Naive B cell (primary cell): ENCODE data around the gene B4GALNT3. TPM values are rescaled to one million over a fixed set of nuclear protein-coding genes. Genes with fewer than 3 reads are reported as not detected.

ENCODE experiments used
- ATAC-seq, 2 donors: fragments of 150-1000 bp; cut with Tn5 transposase; 2 replicates each; pipeline ENCODE4 v1.10.0; 2021; ENCODE audit warnings: low read depth in 2 of 2, mild to moderate bottlenecking in 2 of 2, moderate library complexity in 2 of 2
- DNase-seq: peaks from one replicate; pipeline ENCODE4 v3.0.0; 2022
- H3K27ac Mint-ChIP-seq, 6 donors: one replicate each; pipeline ENCODE4 v1.8.0; 2020 to 2022; ENCODE audit warnings: mild to moderate bottlenecking in 6 of 6, mixed read lengths in 6 of 6, moderate library complexity in 5 of 6, inconsistent platforms in 2 of 6
- H3K27me3 Mint-ChIP-seq, 3 donors: one replicate each; pipeline ENCODE4 v1.8.0; 2021 to 2022; ENCODE audit warnings: mixed read lengths in 3 of 3, mild to moderate bottlenecking in 1 of 3
- H3K36me3 Mint-ChIP-seq, 2 donors: one replicate each; pipeline ENCODE4 v1.8.0; 2020 to 2022; ENCODE audit warnings: mixed read lengths in 2 of 2, inconsistent platforms in 1 of 2, mild to moderate bottlenecking in 1 of 2
- H3K4me1 Mint-ChIP-seq, 3 donors: one replicate each; pipeline ENCODE4 v1.8.0; 2020 to 2022; ENCODE audit warnings: mixed read lengths in 3 of 3, inconsistent platforms in 1 of 3, mild to moderate bottlenecking in 1 of 3, moderate library complexity in 1 of 3
- H3K4me3 Mint-ChIP-seq, 8 donors: one replicate each; pipeline ENCODE4 v1.8.0; 2020 to 2022; ENCODE audit warnings: mild to moderate bottlenecking in 8 of 8, mixed read lengths in 8 of 8, moderate library complexity in 8 of 8, inconsistent platforms in 2 of 8
- H3K9me3 Mint-ChIP-seq, 7 donors: one replicate each; pipeline ENCODE4 v1.8.0; 2020 to 2022; ENCODE audit warnings: mixed read lengths in 7 of 7, mild to moderate bottlenecking in 5 of 7, inconsistent platforms in 2 of 7, moderate library complexity in 1 of 7
- polyA plus RNA-seq, 6 donors: library from polyadenylated mRNA; unstranded; fragments of 300-500 nt; fragmentation: Illumina TruSeq; gene quantifications; one replicate each; pipeline ENCODE4 v1.2.3, GENCODE V29; 2021; ENCODE audit warnings: low read depth in 6 of 6

Gene B4GALNT3
- polyA plus RNA-seq, 6 donors from 2014 or later, result 0.05 to 0.35 (median 0.29) TPM; not detected in 3

DNA sequence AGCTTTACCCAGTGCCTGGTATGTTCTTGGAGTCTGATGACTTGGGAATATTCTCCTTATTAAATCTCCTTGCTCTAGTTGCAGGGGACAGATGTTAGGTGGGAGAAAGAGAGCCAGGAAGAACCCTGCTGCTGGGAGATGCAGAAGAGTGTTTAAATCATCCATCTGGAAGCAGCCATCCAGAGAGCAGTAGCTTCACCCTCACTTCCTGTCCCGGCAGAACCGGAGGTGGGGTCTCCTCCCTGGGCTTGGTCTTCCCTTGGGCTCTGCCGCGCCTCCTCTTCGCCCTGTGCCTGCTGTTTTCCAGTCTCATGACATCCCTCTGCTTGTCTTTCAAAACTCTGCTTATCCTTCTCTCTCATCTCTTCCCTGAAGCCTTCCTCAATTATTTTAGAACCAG lies 15.5 kb downstream of the B4GALNT3 start:
- Mint-ChIP-seq H3K4me3 (no peak overlapping the region), H3K4me1 (peaks cover 0 to 8% (median 0%) of the 10 kb centered on the region in 3 donors), H3K36me3 (peaks cover 0 to 5% of the 10 kb centered on the region in 2 donors), H3K27ac (peak overlapping the region in 1 of 6 donors; percentile 86), H3K27me3 (peaks cover 24 to 66% (median 54%) of the 10 kb centered on the region in 3 donors), H3K9me3 (no peaks in the 10 kb centered on the region)
- DNase-seq (no peak), ATAC-seq (no peak)

DNA sequence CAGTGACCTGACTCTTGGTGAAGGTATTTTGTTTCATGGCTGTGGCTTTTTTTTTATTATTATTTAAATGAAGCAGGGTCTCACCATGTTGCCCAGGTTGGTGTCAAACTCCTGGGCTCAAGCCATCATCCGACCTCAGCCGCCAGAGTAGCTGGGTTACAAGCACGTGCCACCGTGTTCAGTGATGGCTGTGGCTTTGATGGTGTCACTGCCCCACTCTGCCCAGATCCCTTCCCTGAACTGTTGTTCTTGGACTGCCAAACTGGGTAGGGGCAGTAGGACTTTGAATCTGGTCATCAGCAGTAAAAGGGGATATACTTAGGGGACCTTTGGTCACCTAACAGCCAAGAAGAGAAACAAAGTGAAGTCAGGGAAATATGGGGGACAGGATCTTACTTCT lies 19.4 kb downstream of the B4GALNT3 start:
- no peaks in the 10 kb centered on the region for H3K36me3 Mint-ChIP-seq
- H3K27ac Mint-ChIP-seq, result no peak overlapping the region
- H3K4me3 Mint-ChIP-seq, result no peak overlapping the region
- H3K9me3 Mint-ChIP-seq, result no peaks in the 10 kb centered on the region
- DNase-seq, result no peak
- peaks cover 23 to 62% (median 45%) of the 10 kb centered on the region in 3 donors for H3K27me3 Mint-ChIP-seq
- ATAC-seq, result no peak
- peaks cover 0 to 8% (median 0%) of the 10 kb centered on the region in 3 donors for H3K4me1 Mint-ChIP-seq

GRCh38 chr12:480831-481816 lies 21.4 kb downstream of the B4GALNT3 start:
- DNase-seq, result no peak
- H3K4me1 Mint-ChIP-seq, result no peaks in the 10 kb centered on the region
- H3K27me3 Mint-ChIP-seq, result peaks cover 14 to 54% (median 42%) of the 10 kb centered on the region in 3 donors
- no peak overlapping the region for H3K27ac Mint-ChIP-seq
- no peaks in the 10 kb centered on the region for H3K9me3 Mint-ChIP-seq
- H3K36me3 Mint-ChIP-seq, result no peaks in the 10 kb centered on the region
- no peak for ATAC-seq
- no peak overlapping the region for H3K4me3 Mint-ChIP-seq

- no peak overlapping the region for H3K27ac Mint-ChIP-seq
- H3K36me3 Mint-ChIP-seq, result no peaks in the 10 kb centered on the region
- no peaks in the 10 kb centered on the region for H3K4me1 Mint-ChIP-seq
- H3K4me3 Mint-ChIP-seq, result no peak overlapping the region
- peaks cover 0 to 3% (median 3%) of the 10 kb centered on the region in 7 donors for H3K9me3 Mint-ChIP-seq
- no peak for DNase-seq
- peaks cover 13 to 62% (median 45%) of the 10 kb centered on the region in 3 donors for H3K27me3 Mint-ChIP-seq
- ATAC-seq, result no peak
These were observed 22.3 kb downstream of the B4GALNT3 start for GRCh38 chr12:482061-482460.

DNA sequence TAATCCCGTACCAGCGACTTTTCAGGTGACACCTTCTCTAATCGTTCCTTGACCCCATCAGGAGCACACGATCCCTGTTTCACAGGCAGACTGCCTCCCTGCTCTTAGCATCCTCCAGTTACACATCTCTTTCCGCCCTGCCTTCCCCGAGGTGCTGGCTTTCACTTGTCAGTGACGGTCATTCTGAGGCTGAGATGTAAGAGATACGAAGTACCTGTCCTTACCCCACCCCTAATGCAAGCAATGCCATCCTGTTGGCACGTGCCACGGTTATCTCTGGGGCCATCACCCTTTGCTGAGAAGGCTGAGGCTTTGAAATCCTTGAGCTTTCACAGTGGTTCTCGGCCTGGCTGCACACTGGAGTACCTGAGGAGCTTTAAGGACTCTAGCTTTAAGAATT lies 24.4 kb downstream of the B4GALNT3 start:
- H3K27me3 Mint-ChIP-seq, result peaks cover 13 to 60% (median 50%) of the 10 kb centered on the region in 3 donors
- ATAC-seq (no peak), DNase-seq (no peak)
- H3K4me1 Mint-ChIP-seq, result no peaks in the 10 kb centered on the region
- H3K4me3 Mint-ChIP-seq, result no peak overlapping the region
- peaks cover 4 to 21% (median 15%) of the 10 kb centered on the region in 7 donors for H3K9me3 Mint-ChIP-seq
- H3K27ac Mint-ChIP-seq, result no peak overlapping the region
- H3K36me3 Mint-ChIP-seq, result peaks cover 0 to 6% of the 10 kb centered on the region in 2 donors

DNA sequence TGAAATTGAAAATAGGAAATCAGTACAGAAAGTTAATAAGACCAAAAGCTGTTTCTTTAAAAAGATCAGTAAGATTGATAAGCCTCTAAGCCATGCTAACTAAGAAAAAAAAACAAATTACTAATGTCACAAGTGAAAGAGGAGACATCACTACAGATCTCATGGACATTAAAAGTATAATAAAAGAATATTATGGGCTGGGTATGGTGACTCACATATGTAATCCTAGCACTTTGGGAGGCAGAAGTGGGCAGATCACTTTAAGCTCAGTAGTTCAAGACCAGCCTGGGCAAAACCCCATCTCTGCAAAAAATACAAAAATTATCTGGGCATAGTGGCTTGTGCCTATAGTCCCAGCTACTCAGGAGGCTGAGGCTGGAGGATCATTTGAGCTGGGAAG lies 30.5 kb downstream of the B4GALNT3 start:
- peaks cover 15 to 16% of the 10 kb centered on the region in 2 donors for H3K36me3 Mint-ChIP-seq
- ATAC-seq, result no peak

DNA sequence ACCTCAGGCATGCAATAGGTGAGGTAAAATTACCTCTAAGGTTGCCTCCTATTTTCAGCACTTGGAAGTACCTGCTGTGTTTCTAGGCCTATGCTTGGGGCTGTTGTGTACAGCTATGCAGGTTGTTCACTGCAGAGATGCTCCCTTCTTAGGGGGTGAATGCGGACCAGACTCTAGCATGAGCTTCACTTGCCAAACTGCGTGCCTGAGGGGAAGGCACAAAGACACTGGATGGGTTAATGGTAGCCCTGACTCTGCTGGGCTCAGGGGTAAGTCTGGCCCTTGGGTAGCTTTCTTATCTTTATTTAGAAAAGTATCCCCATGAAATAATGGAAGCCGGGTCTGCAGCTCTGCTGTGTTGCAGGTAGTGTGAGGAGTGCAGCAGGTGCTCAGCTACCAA lies 35.7 kb downstream of the B4GALNT3 start:
- H3K4me3 Mint-ChIP-seq, result no peak overlapping the region
- H3K27ac Mint-ChIP-seq, result peak overlapping the region in 1 of 6 donors; percentile 46
- ATAC-seq, result no peak
- peaks cover 0 to 9% of the 10 kb centered on the region in 2 donors for H3K36me3 Mint-ChIP-seq
- H3K27me3 Mint-ChIP-seq, result peaks cover 0 to 27% (median 19%) of the 10 kb centered on the region in 3 donors
- H3K4me1 Mint-ChIP-seq, result no peaks in the 10 kb centered on the region
- no peak for DNase-seq
- peaks cover 0 to 30% (median 16%) of the 10 kb centered on the region in 7 donors for H3K9me3 Mint-ChIP-seq

More for the DNA sequence above, 30.5 kb downstream of the B4GALNT3 start:
- no peak for DNase-seq
- H3K4me3 Mint-ChIP-seq, result no peak overlapping the region
- no peak overlapping the region for H3K27ac Mint-ChIP-seq
- peaks cover 7 to 64% (median 38%) of the 10 kb centered on the region in 7 donors for H3K9me3 Mint-ChIP-seq
- H3K4me1 Mint-ChIP-seq, result no peaks in the 10 kb centered on the region
- peaks cover 0 to 43% (median 19%) of the 10 kb centered on the region in 3 donors for H3K27me3 Mint-ChIP-seq

GRCh38 chr12:496736-497135 lies 37.0 kb downstream of the B4GALNT3 start:
- no peak for DNase-seq
- Mint-ChIP-seq H3K27me3 (peaks cover 0 to 34% (median 26%) of the 10 kb centered on the region in 3 donors), H3K9me3 (peaks cover 0 to 21% (median 10%) of the 10 kb centered on the region in 7 donors), H3K4me3 (no peak overlapping the region), H3K36me3 (peaks cover 0 to 4% of the 10 kb centered on the region in 2 donors), H3K27ac (no peak overlapping the region), H3K4me1 (no peaks in the 10 kb centered on the region)
- no peak for ATAC-seq

DNA sequence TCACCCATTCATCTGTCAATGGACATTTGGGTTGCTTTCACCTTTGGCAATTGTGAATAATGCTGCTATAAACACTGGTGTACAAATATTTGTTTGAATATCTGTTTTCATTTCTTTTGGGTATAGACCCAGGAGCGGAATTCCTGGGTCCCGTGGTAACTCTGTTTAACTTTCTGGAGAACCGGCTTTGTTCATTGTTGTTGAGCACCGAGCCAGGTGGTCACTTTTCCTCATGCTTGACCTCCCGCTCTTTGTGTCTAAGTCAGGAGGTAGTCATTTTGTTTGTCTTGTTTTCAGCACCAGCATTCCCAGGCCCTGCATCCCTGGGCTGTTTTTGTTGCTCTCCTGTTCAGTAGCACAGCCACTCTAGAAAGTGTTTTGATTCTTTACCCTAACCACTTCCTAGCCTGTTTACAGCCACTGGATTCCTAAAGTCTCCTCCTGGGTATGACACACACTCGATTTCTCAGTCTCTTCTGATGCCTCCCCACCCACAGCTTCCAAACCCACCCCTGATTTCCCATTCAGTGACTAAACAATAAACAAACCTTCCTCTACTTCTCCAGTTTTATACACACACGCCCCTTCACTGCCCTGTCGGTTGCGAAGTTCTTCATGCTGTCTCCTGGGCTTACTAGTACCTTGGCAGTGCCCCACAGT lies 37.9 kb downstream of the B4GALNT3 start:
- peaks cover 0 to under 1% of the 10 kb centered on the region in 2 donors for H3K36me3 Mint-ChIP-seq
- peak overlapping the region in 1 of 6 donors; percentile 37 for H3K27ac Mint-ChIP-seq
- no peak for ATAC-seq
- H3K4me1 Mint-ChIP-seq, result no peaks in the 10 kb centered on the region
- peaks cover 4 to 43% (median 26%) of the 10 kb centered on the region in 3 donors for H3K27me3 Mint-ChIP-seq
- peaks cover 0 to 12% (median 4%) of the 10 kb centered on the region in 7 donors for H3K9me3 Mint-ChIP-seq
- no peak overlapping the region for H3K4me3 Mint-ChIP-seq
- no peak for DNase-seq

GRCh38 chr12:499837-500458 lies 40.2 kb downstream of the B4GALNT3 start:
- ATAC-seq (no peak), DNase-seq (no peak)
- Mint-ChIP-seq H3K4me1 (no peaks in the 10 kb centered on the region), H3K9me3 (no peaks in the 10 kb centered on the region), H3K27me3 (peaks cover 4 to 46% (median 41%) of the 10 kb centered on the region in 3 donors), H3K27ac (no peak overlapping the region), H3K36me3 (no peaks in the 10 kb centered on the region), H3K4me3 (no peak overlapping the region)

DNA sequence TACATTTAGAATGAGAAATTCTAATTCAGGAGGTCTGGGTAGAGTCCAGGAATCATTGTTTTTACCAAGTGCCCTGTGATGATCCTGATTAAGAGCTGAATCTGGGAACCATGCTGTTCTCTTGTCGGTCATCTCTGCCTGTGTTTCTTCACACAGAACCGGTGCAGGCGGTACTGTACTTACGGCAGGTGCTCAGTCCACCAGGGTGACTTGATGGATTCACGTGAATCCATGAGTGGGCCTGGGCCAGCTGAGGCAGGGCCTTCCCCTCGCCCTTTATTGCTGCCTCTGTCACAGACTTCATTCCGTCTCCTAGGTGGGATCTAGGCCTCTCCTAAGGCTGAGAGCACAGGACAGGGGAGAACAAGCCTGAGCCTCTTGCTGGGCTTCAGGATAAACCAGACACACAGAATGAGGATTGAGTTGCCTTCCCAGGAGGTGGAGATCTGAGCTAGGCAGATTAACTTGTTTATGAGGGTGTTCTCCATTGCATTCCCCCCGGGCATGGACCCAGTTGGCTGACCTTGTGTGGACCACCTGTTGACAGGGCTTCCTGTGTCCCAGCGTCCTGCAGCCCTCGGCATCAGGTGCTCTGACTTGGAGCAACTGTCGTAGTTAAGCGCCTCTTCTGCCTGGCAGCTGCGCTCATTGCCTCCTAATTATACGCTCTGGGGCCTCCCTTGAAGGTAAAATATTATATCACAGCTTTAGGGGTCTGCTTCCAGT lies 42.1 kb downstream of the B4GALNT3 start:
- Mint-ChIP-seq H3K36me3 (no peaks in the 10 kb centered on the region), H3K27me3 (peaks cover 10 to 56% (median 44%) of the 10 kb centered on the region in 3 donors), H3K9me3 (no peaks in the 10 kb centered on the region), H3K4me3 (no peak overlapping the region), H3K27ac (no peak overlapping the region), H3K4me1 (no peaks in the 10 kb centered on the region)
- DNase-seq (no peak), ATAC-seq (no peak)

- ATAC-seq, result no peak
- Mint-ChIP-seq H3K27ac (no peak overlapping the region), H3K4me1 (no peaks in the 10 kb centered on the region), H3K27me3 (peaks cover 12 to 51% (median 39%) of the 10 kb centered on the region in 3 donors), H3K9me3 (no peaks in the 10 kb centered on the region), H3K4me3 (no peak overlapping the region), H3K36me3 (no peaks in the 10 kb centered on the region)
- no peak for DNase-seq
These were observed 43.5 kb downstream of the B4GALNT3 start for GRCh38 chr12:503111-503761.
